OCI-LY1 (cell line): Measurements from ENCODE around the gene PTGDR2.

Experiments used
- CTCF ChIP-seq: fragments of 200-600 bp; sonication (generic), shearing (Covaris generic); IDR thresholded peaks from 2 replicates; pipeline ENCODE4 v1.5.1; 2017; ENCODE audit warnings: mild to moderate bottlenecking, antibody characterized with exemption, low read length, moderate library complexity, mixed read lengths
- EZH2 ChIP-seq: fragments of 200-600 bp; sonication (generic), shearing (Covaris generic); IDR thresholded peaks from 2 replicates; pipeline ENCODE4 v1.8.0; 2017; ENCODE audit warnings: borderline replicate concordance, mixed run types, mild to moderate bottlenecking, antibody characterized with exemption, low read length, moderate library complexity, mixed read lengths

GRCh38 chr11:60852982-60853950, 2.5 kb downstream of the PTGDR2 start:
- no peak for TF ChIP-seq CTCF
- no peak for TF ChIP-seq EZH2
